ENCODE data around the gene ARHGAP10. TPM values are rescaled to one million over a fixed set of nuclear protein-coding genes. Genes with fewer than 3 reads are reported as not detected.

ARHGAP10 gene
- total RNA-seq, 1 experiment from 2014 or later, result 9.0 TPM

GRCh38 chr4:147823130-147823529, 91.2 kb downstream of the ARHGAP10 start:
- peaks cover 14% of the 10 kb centered on the region for H3K4me1 ChIP-seq (ENCODE audit: insufficient read depth, low read length)
- H4K20me1 ChIP-seq (ENCODE audit: low read length), result no peaks in the 10 kb centered on the region
- intact Hi-C loops (cut with micrococcal nuclease), result no loop called here
- H3K4me3 ChIP-seq (ENCODE audit: low read length), result no peak overlapping the region
- no peaks in the 10 kb centered on the region for H3K9me2 ChIP-seq (replicated peaks; ENCODE audit: low read length)
- DNase-seq (no peak), ATAC-seq (no peak)
- no peaks in the 10 kb centered on the region for H3K36me3 ChIP-seq (ENCODE audit: low read depth, low read length)
- no peak overlapping the region for H3K27ac ChIP-seq (ENCODE audit: low read length)
- no TSS peak for BruUV-seq (replicated peaks)
- no peaks in the 10 kb centered on the region for H3K79me2 ChIP-seq (ENCODE audit: low read length)
- no peak overlapping the region for H3K9ac ChIP-seq (ENCODE audit: low read length)
- H3K27me3 ChIP-seq (ENCODE audit: low read length), result no peaks in the 10 kb centered on the region
- no peak overlapping the region for H3K4me2 ChIP-seq (ENCODE audit: low read length)
- TF ChIP-seq EZH2phosphoT487 (IDR thresholded peaks at IDR 0.05; ENCODE audit: borderline replicate concordance, low read length), result no peak
- no peak for TF ChIP-seq CTCF (conservative IDR thresholded peaks at IDR 0.05; ENCODE audit: low read depth, low read length)
- no peak for TF ChIP-seq EZH2 (IDR thresholded peaks at IDR 0.05; ENCODE audit: low read length, unreplicated experiment)
- H3F3A ChIP-seq (ENCODE audit: low read length, unreplicated experiment), result no peaks in the 10 kb centered on the region
- H2AFZ ChIP-seq (ENCODE audit: low read length), result no peak overlapping the region
- no peaks in the 10 kb centered on the region for H3K9me3 ChIP-seq (ENCODE audit: low read length)
- CTCF ChIA-PET, result no interaction called here
- POLR2A ChIA-PET (ENCODE audit: unreplicated experiment), result no interaction called here

- H3K4me3 ChIP-seq (ENCODE audit: low read length), result no peak overlapping the region
- TF ChIP-seq EZH2phosphoT487 (IDR thresholded peaks at IDR 0.05; ENCODE audit: borderline replicate concordance, low read length) (no peak), EZH2 (IDR thresholded peaks at IDR 0.05; ENCODE audit: low read length, unreplicated experiment) (no peak), CTCF (conservative IDR thresholded peaks at IDR 0.05; ENCODE audit: low read depth, low read length) (no peak)
- POLR2A ChIA-PET (ENCODE audit: unreplicated experiment), result no interaction called here
- no peaks in the 10 kb centered on the region for H3K36me3 ChIP-seq (ENCODE audit: low read depth, low read length)
- H3K4me1 ChIP-seq (ENCODE audit: insufficient read depth, low read length), result peaks cover 14% of the 10 kb centered on the region
- no peak overlapping the region for H3K4me2 ChIP-seq (ENCODE audit: low read length)
- H4K20me1 ChIP-seq (ENCODE audit: low read length), result no peaks in the 10 kb centered on the region
- H3K9me3 ChIP-seq (ENCODE audit: low read length), result no peaks in the 10 kb centered on the region
- ATAC-seq (no peak), DNase-seq (no peak)
- no peaks in the 10 kb centered on the region for H3K27me3 ChIP-seq (ENCODE audit: low read length)
- no peak overlapping the region for H3K27ac ChIP-seq (ENCODE audit: low read length)
- intact Hi-C loops (cut with micrococcal nuclease), result no loop called here
- H2AFZ ChIP-seq (ENCODE audit: low read length), result no peak overlapping the region
- CTCF ChIA-PET, result interaction anchor here (0.7 kb wide), 1 partner anchor 121 kb away, joined by 6 read pairs; no protein-coding TSS in a partner anchor
- BruUV-seq (replicated peaks), result no TSS peak
- H3F3A ChIP-seq (ENCODE audit: low read length, unreplicated experiment), result no peaks in the 10 kb centered on the region
- H3K79me2 ChIP-seq (ENCODE audit: low read length), result no peaks in the 10 kb centered on the region
- H3K9ac ChIP-seq (ENCODE audit: low read length), result no peak overlapping the region
- no peaks in the 10 kb centered on the region for H3K9me2 ChIP-seq (replicated peaks; ENCODE audit: low read length)
Observed at GRCh38 chr4:147824316-147824715, 92.4 kb downstream of the ARHGAP10 start.

GRCh38 chr4:147824884-147825283, 93.0 kb downstream of the ARHGAP10 start:
- H3K9ac ChIP-seq (ENCODE audit: low read length), result no peak overlapping the region
- TF ChIP-seq EZH2 (IDR thresholded peaks at IDR 0.05; ENCODE audit: low read length, unreplicated experiment), result no peak
- TF ChIP-seq EZH2phosphoT487 (IDR thresholded peaks at IDR 0.05; ENCODE audit: borderline replicate concordance, low read length), result no peak
- no peak for TF ChIP-seq CTCF (conservative IDR thresholded peaks at IDR 0.05; ENCODE audit: low read depth, low read length)
- no peaks in the 10 kb centered on the region for H3K79me2 ChIP-seq (ENCODE audit: low read length)
- H3K4me2 ChIP-seq (ENCODE audit: low read length), result no peak overlapping the region
- H3K9me2 ChIP-seq (replicated peaks; ENCODE audit: low read length), result no peaks in the 10 kb centered on the region
- no peaks in the 10 kb centered on the region for H3F3A ChIP-seq (ENCODE audit: low read length, unreplicated experiment)
- H3K4me3 ChIP-seq (ENCODE audit: low read length), result no peak overlapping the region
- no peaks in the 10 kb centered on the region for H3K9me3 ChIP-seq (ENCODE audit: low read length)
- DNase-seq (no peak), ATAC-seq (no peak)
- H3K27ac ChIP-seq (ENCODE audit: low read length), result no peak overlapping the region
- ChIA-PET POLR2A (ENCODE audit: unreplicated experiment) (no interaction called here), CTCF (no interaction called here)
- H3K27me3 ChIP-seq (ENCODE audit: low read length), result no peaks in the 10 kb centered on the region
- intact Hi-C loops (cut with micrococcal nuclease), result no loop called here
- no peaks in the 10 kb centered on the region for H3K36me3 ChIP-seq (ENCODE audit: low read depth, low read length)
- no peaks in the 10 kb centered on the region for H4K20me1 ChIP-seq (ENCODE audit: low read length)
- BruUV-seq (replicated peaks), result no TSS peak
- H2AFZ ChIP-seq (ENCODE audit: low read length), result no peak overlapping the region
- peaks cover 14% of the 10 kb centered on the region for H3K4me1 ChIP-seq (ENCODE audit: insufficient read depth, low read length)
